DMS114 treated with DMSO at 0.1 percent for 48 hours (cell line): ENCODE results near the gene NUP160.
"Not testable (repeated sequence)": the region's sequence is repeated elsewhere in the genome, so short reads cannot be mapped to it uniquely, and the experiment has no call there.

Experiments
- DNase-seq: peaks from one replicate; lab custom pipeline; 2025; ENCODE audit not compliant: unreplicated experiment; lab: John Stamatoyannopoulos, UW

NUP160 gene

DNA sequence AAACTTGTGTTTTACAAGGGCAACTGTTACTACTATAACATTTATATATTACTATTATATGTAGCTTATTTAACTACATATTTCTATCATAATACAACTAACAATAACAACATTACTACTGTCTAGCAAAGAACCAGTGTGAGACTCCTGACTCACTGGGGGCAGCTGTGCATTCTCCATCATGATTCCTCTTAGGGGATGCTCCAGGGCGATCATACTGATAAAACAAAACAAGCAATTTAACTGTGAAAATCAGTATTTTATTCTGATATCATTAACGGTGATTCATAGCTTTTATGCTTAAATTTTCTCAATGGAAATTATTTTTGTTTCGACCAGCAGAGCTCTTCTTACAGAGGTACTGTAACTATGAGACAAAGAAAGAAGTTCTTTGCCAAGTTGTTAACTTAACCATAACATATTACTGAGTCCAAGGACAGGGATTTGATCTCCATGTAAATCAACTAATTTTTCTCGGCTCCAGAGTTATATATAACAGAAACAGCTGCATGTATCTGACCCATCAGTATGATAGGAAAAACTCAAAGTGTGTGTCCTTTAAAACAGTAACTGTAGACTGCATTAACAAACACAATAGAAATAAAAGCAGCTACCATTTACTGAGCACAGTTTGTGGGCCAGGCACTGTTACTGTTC is 56.2 kb downstream of the NUP160 start:
- no peak for DNase-seq

DNA sequence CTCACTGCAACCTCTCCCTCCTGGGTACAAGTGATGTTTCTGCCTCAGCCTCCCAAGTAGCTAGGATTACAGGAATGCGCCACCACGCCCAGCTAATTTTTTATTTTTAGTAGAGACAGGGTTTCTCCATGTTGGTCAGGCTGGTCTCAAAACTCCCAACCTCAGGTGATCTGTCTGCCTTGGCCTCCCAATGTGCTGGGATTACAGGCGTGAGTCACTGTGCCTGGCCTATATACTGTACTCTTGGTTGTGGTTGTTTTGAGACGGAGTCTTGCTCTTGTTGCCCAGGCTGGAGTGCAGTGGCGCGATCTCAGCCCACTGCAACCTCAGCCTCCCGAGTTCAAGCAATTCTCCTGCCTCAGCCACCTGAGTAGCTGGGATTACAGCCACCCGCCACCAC is 58.1 kb downstream of the NUP160 start:
- DNase-seq: not testable (repeated sequence)

DNA sequence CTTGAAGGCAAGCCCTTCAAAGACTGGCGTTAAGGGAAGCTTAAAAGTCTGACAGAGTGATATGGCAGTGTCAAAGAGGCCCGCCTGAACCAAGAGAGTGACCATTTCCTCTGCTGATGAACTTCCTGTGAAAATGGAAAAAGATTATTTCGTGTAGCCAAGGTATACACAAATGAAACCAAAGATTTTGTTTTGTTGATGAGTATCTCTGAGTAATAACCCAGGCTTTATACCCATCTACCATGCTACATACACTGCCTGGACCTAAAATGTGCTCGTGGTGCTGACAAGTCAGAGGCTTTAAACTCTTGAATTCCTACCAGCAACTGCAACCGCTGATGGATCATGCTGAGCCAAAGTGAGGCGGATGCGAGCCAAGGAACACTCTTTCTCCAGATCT is 60.0 kb downstream of the NUP160 start:
- DNase-seq: no peak

DNA sequence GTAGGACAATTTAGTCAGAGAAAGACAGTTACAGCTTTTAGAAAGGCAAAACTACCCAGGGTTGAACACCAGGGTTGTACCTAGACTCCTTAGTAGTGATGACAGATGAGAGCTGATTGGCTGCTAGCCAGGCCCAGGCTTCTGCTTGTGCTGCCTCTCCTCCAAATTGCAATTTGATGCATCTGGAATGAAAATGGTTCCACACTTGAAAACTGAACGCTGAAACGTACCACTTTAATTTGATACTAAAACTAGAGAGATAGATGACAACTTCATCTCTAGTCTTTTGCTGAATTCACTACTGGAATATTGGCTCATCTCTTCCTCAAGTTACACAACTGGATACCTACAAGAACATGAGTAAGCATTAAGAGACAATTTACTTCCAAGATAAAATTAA is 61.8 kb downstream of the NUP160 start:
- DNase-seq: no peak

DNA sequence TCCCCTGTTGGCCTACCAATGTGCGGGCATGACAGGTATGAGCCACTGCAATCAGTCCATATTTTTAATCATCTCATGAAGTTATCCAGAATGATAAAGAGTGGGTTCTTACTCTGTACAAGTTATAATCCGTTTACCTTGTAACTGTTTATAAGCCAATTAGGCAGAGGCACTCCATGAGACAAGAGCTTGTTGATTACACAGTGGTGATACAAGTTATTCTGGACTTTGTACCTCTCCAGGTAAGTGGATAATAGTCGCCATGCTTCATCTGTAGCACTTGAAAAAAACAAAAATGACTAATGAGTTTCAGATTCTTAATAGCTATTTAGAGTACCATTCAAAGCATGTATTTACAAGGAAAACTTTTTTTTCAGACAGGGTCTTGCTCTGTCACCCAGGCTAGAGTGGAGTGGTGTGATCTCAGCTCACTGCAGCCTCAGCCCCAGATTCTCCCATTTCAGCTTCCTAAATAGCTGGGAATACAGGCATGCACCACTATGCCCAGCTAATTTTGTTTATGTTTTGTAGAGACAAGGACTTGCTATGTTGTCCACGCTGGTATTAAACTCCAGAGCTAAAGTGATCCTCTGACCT is 63.3 kb downstream of the NUP160 start:
- DNase-seq: no peak

DNA sequence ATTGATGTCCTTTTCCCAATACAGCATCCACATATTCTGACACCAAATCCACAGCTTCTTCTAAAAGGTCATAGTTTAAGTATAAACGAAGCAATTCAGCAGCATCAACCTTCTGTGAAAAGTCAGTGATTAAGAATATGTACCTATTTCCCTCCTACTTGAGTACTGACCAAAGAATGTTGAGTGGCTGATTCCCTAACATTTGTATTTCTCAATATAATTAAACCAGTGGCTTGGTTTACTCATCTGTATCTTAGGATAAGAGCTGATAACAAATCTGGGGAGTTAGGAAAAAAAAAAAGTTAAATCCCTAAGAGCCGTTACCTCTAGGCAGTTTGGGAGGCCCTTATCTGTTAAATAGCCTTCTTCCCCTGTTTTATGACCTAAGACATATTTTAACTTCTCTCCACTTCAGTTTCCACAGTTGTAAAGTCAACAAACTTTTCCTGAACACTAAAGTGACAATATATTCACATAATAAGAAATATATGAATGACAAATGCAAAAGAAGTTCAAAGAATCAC is 65.0 kb downstream of the NUP160 start:
- DNase-seq: no peak

DNA sequence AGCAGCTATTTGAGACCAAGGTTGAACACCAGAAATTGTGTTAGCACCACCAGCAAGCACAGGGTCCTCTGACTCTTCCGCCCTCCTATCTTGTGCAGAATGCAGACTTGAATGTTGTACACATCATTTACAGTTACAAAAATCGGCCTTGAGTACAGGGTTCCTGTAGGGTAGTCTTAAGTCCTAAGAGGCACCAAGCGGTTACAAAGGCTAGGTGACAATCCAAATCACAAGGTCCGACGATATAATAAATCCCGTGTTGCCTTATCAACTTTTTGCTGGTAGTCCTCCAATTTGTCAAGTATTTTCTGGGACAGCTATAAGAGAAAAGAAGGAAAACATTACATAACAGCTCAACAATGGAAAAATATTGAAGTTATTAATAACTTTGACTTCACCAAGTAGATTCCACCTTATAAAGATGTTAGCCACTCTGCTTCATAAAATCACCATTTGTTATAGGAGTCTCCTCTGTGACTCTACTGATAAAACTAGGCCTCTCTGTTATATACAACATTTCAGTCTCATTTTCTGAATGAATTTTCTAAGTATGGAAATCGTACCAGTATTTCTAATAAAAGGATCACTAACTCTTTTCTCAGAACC is 69.2 kb downstream of the NUP160 start:
- no peak for DNase-seq

- DNase-seq: no peak
Measured at GRCh38 chr11:47775240-47775869, 72.8 kb downstream of the NUP160 start.

- DNase-seq: no peak
Measured at GRCh38 chr11:47773882-47774281, 74.3 kb downstream of the NUP160 start.

DNA sequence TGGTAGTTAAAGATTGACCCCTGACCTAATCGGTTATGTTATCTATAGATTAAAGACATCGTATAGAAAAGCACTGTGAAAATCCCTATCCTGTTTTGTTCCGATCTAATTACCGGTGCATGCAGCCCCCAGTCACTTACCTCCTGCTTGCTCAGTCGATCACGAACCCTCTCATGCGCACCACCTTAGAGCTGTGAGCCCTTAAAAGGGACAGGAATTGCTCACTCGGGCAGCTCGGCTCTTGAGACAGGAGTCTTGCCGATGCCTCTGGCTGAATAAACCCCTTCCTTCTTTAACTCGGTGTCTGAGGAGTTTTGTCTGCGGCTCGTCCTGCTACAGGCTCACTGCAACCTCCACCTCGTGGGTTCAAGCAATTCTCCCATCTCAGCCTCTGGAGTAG is 78.6 kb downstream of the NUP160 start:
- DNase-seq: not testable (repeated sequence)

DNA sequence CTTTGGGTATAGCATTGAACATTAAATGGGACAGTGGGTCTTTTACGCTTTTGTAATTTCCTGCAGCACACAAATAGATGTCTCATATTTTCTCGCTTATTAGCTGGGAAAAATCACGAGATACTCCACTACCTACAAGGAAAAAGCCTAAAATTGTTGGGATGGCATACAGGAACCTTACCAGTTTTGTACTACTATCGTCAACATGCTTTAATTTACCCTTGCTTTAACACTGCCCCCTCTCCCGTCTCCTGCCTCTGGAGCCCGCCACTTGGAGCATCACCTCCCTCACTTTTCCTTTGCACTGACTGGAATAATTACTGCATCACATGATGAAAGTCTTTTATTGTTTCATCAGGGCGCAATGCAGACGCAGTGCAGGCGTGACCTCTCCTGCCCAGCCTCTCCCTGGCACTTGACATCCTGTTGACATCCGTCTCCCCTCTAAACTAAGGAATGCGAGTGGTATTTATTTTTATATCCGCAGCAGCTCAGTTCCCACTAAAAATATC is 80.0 kb downstream of the NUP160 start:
- peak; percentile 45 for DNase-seq

GRCh38 chr11:47766509-47767227 is 81.5 kb downstream of the NUP160 start:
- DNase-seq: no peak

GRCh38 chr11:47765086-47765485 is 83.1 kb downstream of the NUP160 start:
- DNase-seq: no peak

GRCh38 chr11:47759291-47759690 is 88.9 kb downstream of the NUP160 start:
- DNase-seq: not testable (repeated sequence)

DNA sequence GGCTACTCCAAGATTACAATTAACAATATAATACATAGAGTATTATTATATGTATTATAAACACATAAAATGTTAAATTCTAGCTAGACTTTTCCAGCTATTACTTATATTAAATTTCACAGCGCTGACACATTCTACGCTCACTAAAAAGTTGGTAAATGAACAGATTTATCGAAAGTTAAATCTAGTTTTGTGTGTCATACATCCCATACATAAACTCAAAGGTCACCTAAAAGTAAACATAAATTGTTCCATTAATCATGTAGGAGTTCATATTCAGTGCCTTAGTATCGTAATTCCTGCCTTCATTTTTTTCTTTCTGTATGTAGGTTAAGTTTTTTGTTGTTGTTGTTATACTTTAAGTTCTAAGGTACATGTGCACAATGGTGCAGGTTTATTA is 91.9 kb downstream of the NUP160 start:
- no peak for DNase-seq

GRCh38 chr11:47750725-47751124 is 97.4 kb downstream of the NUP160 start:
- no peak for DNase-seq

GRCh38 chr11:47742494-47742893 is 105.7 kb downstream of the NUP160 start:
- not testable (repeated sequence) for DNase-seq

GRCh38 chr11:47737817-47738216 is 110.3 kb downstream of the NUP160 start:
- not testable (repeated sequence) for DNase-seq

GRCh38 chr11:47732271-47732670 is 115.9 kb downstream of the NUP160 start:
- no peak for DNase-seq

DNA sequence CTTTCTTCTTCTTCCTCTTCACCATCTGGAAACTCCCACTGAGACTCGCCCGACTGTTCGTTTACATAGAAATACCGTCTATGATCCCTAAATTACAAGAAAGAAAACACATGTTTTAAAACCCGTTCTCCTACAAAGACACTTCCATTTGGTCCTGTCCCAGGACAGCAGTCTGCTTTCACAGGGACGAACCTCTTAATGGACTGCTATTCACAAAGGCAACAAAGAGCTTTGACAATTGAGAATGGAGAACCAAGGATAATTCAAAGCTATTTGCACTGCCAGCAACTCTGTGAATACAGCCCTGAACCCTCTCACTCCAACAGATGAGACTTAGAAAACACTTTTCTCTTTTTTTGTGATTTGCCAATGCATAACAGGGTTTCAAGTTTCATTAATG is 116.7 kb downstream of the NUP160 start:
- DNase-seq: no peak
